HL-60 (cell line): ENCODE measurements around the gene FKBP15.

Experiments used
- DNase-seq, 2 experiments: peaks; one replicate each; pipeline ENCODE4 v3.0.0-alpha.2; 2010 to 2020; ENCODE audit warnings: low read depth in 1 of 2, low spot score in 1 of 2
- H3K27ac ChIP-seq: fragments of 250-450 bp; sonication (Bioruptor Pico); replicated peaks from 2 replicates; pipeline ENCODE4 v1.5.1; 2020; ENCODE audit warnings: mild to moderate bottlenecking, moderate library complexity
- H3K27me3 ChIP-seq: fragments of 250-450 bp; sonication (Bioruptor Pico); 2 replicates; pipeline ENCODE4 v1.5.1; 2021; ENCODE audit warnings: mild to moderate bottlenecking, moderate library complexity; ENCODE audit not compliant: insufficient read depth, poor library complexity, severe bottlenecking
- H3K4me3 ChIP-seq: replicated peaks from 2 replicates; pipeline ENCODE4 v1.5.1; 2011; ENCODE audit warnings: mild to moderate bottlenecking, control low read depth, low read length; ENCODE audit not compliant: insufficient read depth
- CTCF ChIP-seq: IDR thresholded peaks from one replicate; pipeline ENCODE4 v1.5.1; 2011; ENCODE audit warnings: low read length, control low read depth, inconsistent platforms; ENCODE audit not compliant: insufficient read depth
- GABPA ChIP-seq: IDR thresholded peaks from 2 replicates; pipeline ENCODE4 v1.6.1; 2012; ENCODE audit warnings: low read depth
- POLR2AphosphoS5 ChIP-seq: IDR thresholded peaks from 2 replicates; pipeline ENCODE4 v1.6.1; 2012; ENCODE audit warnings: low read depth
- REST ChIP-seq: IDR thresholded peaks from 2 replicates; pipeline ENCODE4 v1.6.1; 2012; ENCODE audit warnings: low read depth; ENCODE audit not compliant: insufficient replicate concordance
- SPI1 ChIP-seq: IDR thresholded peaks from 2 replicates; pipeline ENCODE4 v1.6.1; 2012; ENCODE audit warnings: low read depth, mild to moderate bottlenecking, borderline replicate concordance

The FKBP15 gene

GRCh38 chr9:113183956-113184488, 37.1 kb downstream of the FKBP15 start:
- Histone ChIP-seq H3K27me3 (no peaks in the 10 kb centered on the region), H3K4me3 (no peak overlapping the region), H3K27ac (no peak overlapping the region)
- DNase-seq = no peak
- no peak for TF ChIP-seq GABPA
- TF ChIP-seq POLR2AphosphoS5 = no peak
- no peak for TF ChIP-seq SPI1
- no peak for TF ChIP-seq REST

GRCh38 chr9:113181165-113181564, 39.9 kb downstream of the FKBP15 start:
- Histone ChIP-seq H3K27ac (no peak overlapping the region), H3K27me3 (no peaks in the 10 kb centered on the region), H3K4me3 (no peak overlapping the region)
- no peak for DNase-seq
- TF ChIP-seq CTCF (no peak), REST (no peak), GABPA (no peak), SPI1 (no peak), POLR2AphosphoS5 (no peak)

GRCh38 chr9:113179839-113180238, 41.2 kb downstream of the FKBP15 start:
- Histone ChIP-seq H3K27ac (no peak overlapping the region), H3K4me3 (no peak overlapping the region), H3K27me3 (no peaks in the 10 kb centered on the region)
- TF ChIP-seq REST (no peak), SPI1 (no peak), GABPA (no peak), CTCF (no peak), POLR2AphosphoS5 (no peak)
- DNase-seq = no peak
